HAP-1 (cell line): ENCODE measurements around the gene FGD6.

Experiments used
- DNase-seq, 2 experiments: peaks; one replicate each; pipeline ENCODE4 v3.0.0-alpha.2; 2016 to 2020; ENCODE audit warnings: low spot score in 2 of 2
- H3K27me3 ChIP-seq: fragments of 250-450 bp; sonication (Bioruptor Pico); 2 replicates; pipeline ENCODE4 v1.5.1; 2020; ENCODE audit warnings: low read depth, mild to moderate bottlenecking, moderate library complexity
- H3K36me3 ChIP-seq: fragments of 250-450 bp; sonication (Bioruptor Pico); replicated peaks from 2 replicates; pipeline ENCODE4 v1.5.1; 2020; ENCODE audit warnings: mild to moderate bottlenecking
- H3K4me1 ChIP-seq: fragments of 250-450 bp; sonication (Bioruptor Pico); 2 replicates; pipeline ENCODE4 v1.5.1; 2020; ENCODE audit warnings: mild to moderate bottlenecking
- H3K4me3 ChIP-seq: fragments of 250-450 bp; sonication (Bioruptor Pico); 2 replicates; pipeline ENCODE4 v1.5.1; 2020; ENCODE audit warnings: mild to moderate bottlenecking, moderate library complexity
- H3K9me3 ChIP-seq: fragments of 250-450 bp; sonication (Bioruptor Pico); 2 replicates; pipeline ENCODE4 v1.5.1; 2020; ENCODE audit warnings: mild to moderate bottlenecking, moderate library complexity
- in situ Hi-C: fragments of 300-500 bp; cut with MboI; formaldehyde crosslinking; loops from 3 replicates; pipeline ENCODE4 v1.14.3; 2020; ENCODE audit warnings: low sequenced_read_pairs, inconsistent platforms, mixed read lengths

The FGD6 gene

DNA sequence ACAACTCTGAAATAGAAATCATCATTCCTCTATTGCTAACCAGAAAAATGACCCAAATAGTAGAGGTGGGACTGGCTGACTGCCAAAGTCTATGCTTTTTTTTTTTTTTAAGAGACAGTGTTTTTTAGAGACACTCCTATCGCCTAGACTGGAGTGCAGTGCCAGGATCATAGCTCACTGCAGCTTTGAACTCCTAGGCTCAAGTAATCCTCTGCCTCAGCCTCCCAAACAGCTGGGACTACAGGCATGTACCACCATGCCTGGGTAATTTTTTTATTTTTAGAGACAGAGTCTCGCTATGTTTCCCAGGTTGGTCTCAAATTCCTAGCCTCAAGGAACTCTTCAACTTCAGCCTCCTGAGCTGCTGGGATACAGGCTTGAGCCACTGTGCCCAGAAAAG, 163.1 kb downstream of the FGD6 start:
- DNase-seq: no peak
- Histone ChIP-seq H3K9me3 (no peaks in the 10 kb centered on the region), H3K27me3 (no peaks in the 10 kb centered on the region), H3K36me3 (peaks cover 40% of the 10 kb centered on the region), H3K4me3 (no peak overlapping the region), H3K4me1 (peaks cover 9% of the 10 kb centered on the region)
- in situ Hi-C loops: no loop called here

- H3K4me1 ChIP-seq: peaks cover 9% of the 10 kb centered on the region
- in situ Hi-C loops: no loop called here
- H3K9me3 ChIP-seq: no peaks in the 10 kb centered on the region
- peaks cover 39% of the 10 kb centered on the region for H3K36me3 ChIP-seq
- no peak for DNase-seq
- no peaks in the 10 kb centered on the region for H3K27me3 ChIP-seq
- no peak overlapping the region for H3K4me3 ChIP-seq
Observed at GRCh38 chr12:95051241-95051640, 166.0 kb downstream of the FGD6 start.

- no peaks in the 10 kb centered on the region for H3K9me3 ChIP-seq
- H3K4me3 ChIP-seq: no peak overlapping the region
- peaks cover 30% of the 10 kb centered on the region for H3K36me3 ChIP-seq
- in situ Hi-C loops: no loop called here
- DNase-seq: no peak
- H3K4me1 ChIP-seq: no peaks in the 10 kb centered on the region
- no peaks in the 10 kb centered on the region for H3K27me3 ChIP-seq
Observed at GRCh38 chr12:95037906-95038305, 179.4 kb downstream of the FGD6 start.

DNA sequence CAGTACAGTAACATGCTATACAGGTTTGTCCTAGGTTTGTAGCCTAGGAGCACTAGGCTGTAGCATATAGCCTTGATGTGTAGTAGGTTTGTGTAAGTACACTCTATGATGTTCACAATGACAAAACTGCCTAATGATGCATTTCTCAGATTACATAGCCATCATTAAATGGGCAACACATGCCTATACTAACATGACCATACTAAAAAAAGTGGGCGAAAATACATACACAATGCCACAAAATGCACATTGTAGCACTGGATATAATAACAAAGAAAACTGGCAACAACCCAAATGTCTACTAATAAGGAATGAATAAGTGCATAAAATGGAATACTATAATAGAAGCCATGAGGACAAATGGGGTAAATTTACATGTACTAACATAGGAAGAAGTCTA, 182.5 kb downstream of the FGD6 start:
- H3K36me3 ChIP-seq: peaks cover 29% of the 10 kb centered on the region

More for the DNA sequence above, 182.5 kb downstream of the FGD6 start:
- Histone ChIP-seq H3K4me3 (no peak overlapping the region), H3K27me3 (no peaks in the 10 kb centered on the region), H3K9me3 (no peaks in the 10 kb centered on the region), H3K4me1 (no peaks in the 10 kb centered on the region)
- DNase-seq: no peak
- in situ Hi-C loops: no loop called here
